Endodermal cell (in vitro differentiated cells): Measurements from ENCODE around the gene TNFRSF4. TPM values are rescaled to one million over a fixed set of nuclear protein-coding genes. Genes with fewer than 3 reads are reported as not detected.

Experiments used
- DNase-seq: peaks from one replicate; pipeline ENCODE4 v3.0.0-alpha.2; 2017
- H3K27ac ChIP-seq: 2 replicates; pipeline ENCODE4 v1.5.1; 2013; ENCODE audit warnings: mild to moderate bottlenecking, low read depth, low read length, moderate library complexity
- H3K27me3 ChIP-seq: 2 replicates; pipeline ENCODE4 v1.6.1; 2013; ENCODE audit warnings: mild to moderate bottlenecking, low read length, moderate library complexity; ENCODE audit not compliant: insufficient read depth, control insufficient read depth, poor library complexity, severe bottlenecking
- H3K36me3 ChIP-seq: 2 replicates; pipeline ENCODE4 v1.7.0; 2013; ENCODE audit warnings: mild to moderate bottlenecking, low read length, moderate library complexity; ENCODE audit not compliant: control insufficient read depth, insufficient read depth
- H3K4me1 ChIP-seq: one replicate; pipeline ENCODE4 v1.7.0; 2013; ENCODE audit warnings: low read length; ENCODE audit not compliant: control insufficient read depth, insufficient read depth
- H3K4me3 ChIP-seq: 2 replicates; pipeline ENCODE4 v1.5.1; 2013; ENCODE audit warnings: mild to moderate bottlenecking, low read length, moderate library complexity
- H3K9ac ChIP-seq: 2 replicates; pipeline ENCODE4 v1.6.1; 2013; ENCODE audit warnings: mild to moderate bottlenecking, low read length, moderate library complexity; ENCODE audit not compliant: poor library complexity, severe bottlenecking; ENCODE audit errors: extremely low read depth
- H3K9me3 ChIP-seq: 2 replicates; pipeline ENCODE4 v1.6.1; 2013; ENCODE audit warnings: mild to moderate bottlenecking, low read length, moderate library complexity; ENCODE audit not compliant: control insufficient read depth
- H3K27ac Mint-ChIP-seq: 2 replicates; pipeline ENCODE4 v1.8.0; 2020; ENCODE audit warnings: mixed read lengths
- H3K27me3 Mint-ChIP-seq: 2 replicates; pipeline ENCODE4 v1.8.0; 2021; ENCODE audit warnings: mild to moderate bottlenecking, mixed read lengths; ENCODE audit not compliant: insufficient read depth
- H3K36me3 Mint-ChIP-seq: 2 replicates; pipeline ENCODE4 v1.8.0; 2020; ENCODE audit warnings: low read depth, mixed read lengths
- H3K4me1 Mint-ChIP-seq: 2 replicates; pipeline ENCODE4 v1.8.0; 2020; ENCODE audit warnings: mixed read lengths
- H3K4me3 Mint-ChIP-seq: 2 replicates; pipeline ENCODE4 v1.8.0; 2020; ENCODE audit warnings: mild to moderate bottlenecking, moderate library complexity, mixed read lengths
- H3K9me3 Mint-ChIP-seq: 2 replicates; pipeline ENCODE4 v1.8.0; 2020; ENCODE audit warnings: mild to moderate bottlenecking, mixed read lengths
- WGBS, 2 experiments: methylation state at CpG; one replicate each; pipeline versions ENCODE4 v1.1.5 to v1.1.7; 2013; ENCODE audit warnings: missing lambda C conversion rate in 2 of 2, mixed read lengths in 1 of 2; ENCODE audit not compliant: insufficient coverage in 1 of 2, insufficient read length in 1 of 2; 5-methylcytosine and 5-hydroxymethylcytosine counted together
- total RNA-seq, 2 donors: library from RNA; stranded (reverse); fragmentation: NEBNext Ultra II Directional in 1 of 2; extraction: Animal tissue kit (Norgen Biotek cat#: 25700) in 1 of 2; gene quantifications; 2 replicates in 1 of 2; 3 replicates in 1 of 2; pipeline ENCODE4 v1.2.1, GENCODE V29; 2021
- TF ChIP-seq, protein P1 (sequence below): fragments of 200-600 bp; sonication (generic); conservative IDR thresholded peaks from 2 replicates; pipeline ENCODE4 v1.5.0; 2021; ENCODE audit warnings: antibody characterized with exemption, mild to moderate bottlenecking

TNFRSF4 gene
- total RNA-seq, 2 donors from 2014 or later = 0.20 TPM; not detected in 1

DNA sequence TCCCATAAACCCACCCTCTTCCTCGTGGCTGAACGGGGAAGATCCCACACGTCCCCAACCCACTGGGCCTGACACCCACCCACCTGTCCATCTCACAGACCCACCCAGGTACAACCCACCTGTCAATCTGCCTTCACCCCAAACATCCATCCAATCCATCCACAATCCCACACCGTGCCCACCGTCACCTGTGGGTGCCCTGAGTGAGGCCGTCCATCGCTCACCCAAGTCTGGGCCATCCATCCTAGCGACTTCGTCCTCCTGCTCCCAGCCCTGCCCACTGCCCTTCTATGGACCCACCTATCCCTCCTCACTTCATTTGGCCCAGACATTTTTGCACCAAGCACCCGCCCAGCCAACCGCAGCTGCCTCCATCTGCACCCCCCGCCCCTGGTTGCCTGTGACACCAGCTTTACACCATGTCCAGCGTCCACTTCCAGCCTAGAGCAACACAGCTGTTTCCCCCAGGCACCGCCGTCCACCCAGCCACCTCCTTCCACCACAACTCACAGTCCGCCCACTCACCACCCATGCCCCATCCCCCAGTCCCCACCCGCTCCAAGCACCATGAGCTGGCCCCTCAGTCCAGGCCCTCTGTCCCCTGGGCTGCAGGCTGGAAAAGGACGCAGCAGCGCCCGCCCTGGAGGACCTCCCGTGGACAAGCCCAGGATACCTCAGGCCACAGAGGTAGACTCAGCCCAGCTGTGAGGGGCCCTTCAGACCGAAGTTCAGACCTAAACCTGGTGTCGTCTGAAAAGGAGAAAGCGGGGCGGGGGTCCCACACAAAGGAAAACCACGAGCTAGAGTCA, 32.6 kb downstream of the TNFRSF4 start:
- 91 to 92% methylated on average over 15 to 26 of the region's 26 CpGs for WGBS, 2 experiments
- H3K36me3 Mint-ChIP-seq = no peaks in the 10 kb centered on the region
- peaks cover 4% of the 10 kb centered on the region for H3K27me3 Mint-ChIP-seq

GRCh38 chr1:1179983-1180861, 33.7 kb downstream of the TNFRSF4 start:
- Histone ChIP-seq H3K9me3 (no peaks in the 10 kb centered on the region), H3K4me1 (no peaks in the 10 kb centered on the region), H3K9ac (no peak overlapping the region), H3K36me3 (no peaks in the 10 kb centered on the region), H3K27me3 (peaks cover 10% of the 10 kb centered on the region), H3K27ac (no peak overlapping the region), H3K4me3 (no peak overlapping the region)
- Mint-ChIP-seq H3K4me1 (peaks cover 2% of the 10 kb centered on the region), H3K4me3 (no peak overlapping the region), H3K27ac (no peak overlapping the region), H3K9me3 (peaks cover 11% of the 10 kb centered on the region), H3K36me3 (peaks cover 2% of the 10 kb centered on the region), H3K27me3 (peaks cover 12% of the 10 kb centered on the region)
- DNase-seq = peak; percentile 57
- TF ChIP-seq, protein P1, sequence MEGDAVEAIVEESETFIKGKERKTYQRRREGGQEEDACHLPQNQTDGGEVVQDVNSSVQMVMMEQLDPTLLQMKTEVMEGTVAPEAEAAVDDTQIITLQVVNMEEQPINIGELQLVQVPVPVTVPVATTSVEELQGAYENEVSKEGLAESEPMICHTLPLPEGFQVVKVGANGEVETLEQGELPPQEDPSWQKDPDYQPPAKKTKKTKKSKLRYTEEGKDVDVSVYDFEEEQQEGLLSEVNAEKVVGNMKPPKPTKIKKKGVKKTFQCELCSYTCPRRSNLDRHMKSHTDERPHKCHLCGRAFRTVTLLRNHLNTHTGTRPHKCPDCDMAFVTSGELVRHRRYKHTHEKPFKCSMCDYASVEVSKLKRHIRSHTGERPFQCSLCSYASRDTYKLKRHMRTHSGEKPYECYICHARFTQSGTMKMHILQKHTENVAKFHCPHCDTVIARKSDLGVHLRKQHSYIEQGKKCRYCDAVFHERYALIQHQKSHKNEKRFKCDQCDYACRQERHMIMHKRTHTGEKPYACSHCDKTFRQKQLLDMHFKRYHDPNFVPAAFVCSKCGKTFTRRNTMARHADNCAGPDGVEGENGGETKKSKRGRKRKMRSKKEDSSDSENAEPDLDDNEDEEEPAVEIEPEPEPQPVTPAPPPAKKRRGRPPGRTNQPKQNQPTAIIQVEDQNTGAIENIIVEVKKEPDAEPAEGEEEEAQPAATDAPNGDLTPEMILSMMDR = no peak
- WGBS, 2 experiments = 92 to 94% methylated on average over 25 to 51 of the region's 51 CpGs

More for the DNA sequence above, 32.6 kb downstream of the TNFRSF4 start:
- H3K27ac ChIP-seq = no peak overlapping the region
- Mint-ChIP-seq H3K4me1 (peaks cover 2% of the 10 kb centered on the region), H3K4me3 (no peak overlapping the region), H3K9me3 (peaks cover under 1% of the 10 kb centered on the region), H3K27ac (no peak overlapping the region)
- H3K9ac ChIP-seq = no peak overlapping the region
- peaks cover 7% of the 10 kb centered on the region for H3K27me3 ChIP-seq
- no peaks in the 10 kb centered on the region for H3K4me1 ChIP-seq
- TF ChIP-seq, protein P1 = no peak
- no peaks in the 10 kb centered on the region for H3K9me3 ChIP-seq
- peak; percentile 42 for DNase-seq
- no peaks in the 10 kb centered on the region for H3K36me3 ChIP-seq
- no peak overlapping the region for H3K4me3 ChIP-seq

GRCh38 chr1:1179346-1179982, 34.5 kb downstream of the TNFRSF4 start:
- peaks cover 10% of the 10 kb centered on the region for H3K27me3 ChIP-seq
- 91 to 93% methylated on average over 17 to 24 of the region's 25 CpGs for WGBS, 2 experiments
- peaks cover 11% of the 10 kb centered on the region for H3K9me3 Mint-ChIP-seq
- H3K9ac ChIP-seq = no peak overlapping the region
- no peak overlapping the region for H3K4me3 ChIP-seq
- no peaks in the 10 kb centered on the region for H3K9me3 ChIP-seq
- H3K4me1 Mint-ChIP-seq = peaks cover 2% of the 10 kb centered on the region
- DNase-seq = peak; percentile 53
- peaks cover 4% of the 10 kb centered on the region for H3K36me3 Mint-ChIP-seq
- no peaks in the 10 kb centered on the region for H3K4me1 ChIP-seq
- H3K4me3 Mint-ChIP-seq = no peak overlapping the region
- no peak overlapping the region for H3K27ac ChIP-seq
- peaks cover 13% of the 10 kb centered on the region for H3K27me3 Mint-ChIP-seq
- no peak overlapping the region for H3K27ac Mint-ChIP-seq
- no peaks in the 10 kb centered on the region for H3K36me3 ChIP-seq
- TF ChIP-seq, protein P1 = no peak
